ENCODE measurements around the gene MYCBP2.
"Not testable (repeated sequence)": the region's sequence is repeated elsewhere in the genome, so short reads cannot be mapped to it uniquely, and the experiment has no call there.

Gene MYCBP2

GRCh38 chr13:77298426-77298825 lies 28.5 kb downstream of the MYCBP2 start:
- no peak for DNase-seq

GRCh38 chr13:77291774-77292173 lies 35.1 kb downstream of the MYCBP2 start:
- DNase-seq: no peak

DNA sequence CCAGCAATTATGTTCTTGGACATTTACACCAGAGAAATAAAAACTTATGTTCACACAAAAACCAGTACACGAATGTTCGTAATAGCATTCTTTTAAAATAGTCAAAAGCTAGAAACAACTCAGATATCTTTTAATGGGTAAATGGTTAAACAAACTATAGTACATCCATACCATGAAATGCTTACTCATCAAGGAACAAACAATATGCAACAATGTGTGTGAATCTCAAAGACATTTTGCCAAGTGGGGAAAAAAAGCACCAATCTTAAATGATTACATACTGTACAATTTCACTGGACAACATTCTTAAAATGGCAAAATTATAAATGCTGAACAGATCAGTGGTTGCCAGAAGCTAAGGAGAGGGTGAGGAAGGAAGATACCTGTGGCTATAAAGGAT lies 36.6 kb downstream of the MYCBP2 start:
- DNase-seq: no peak

GRCh38 chr13:77289851-77290250 lies 37.0 kb downstream of the MYCBP2 start:
- DNase-seq: no peak

- DNase-seq: not testable (repeated sequence)
Observed at GRCh38 chr13:77285632-77286031, 41.3 kb downstream of the MYCBP2 start.

- DNase-seq: no peak
Observed at GRCh38 chr13:77285098-77285497, 41.8 kb downstream of the MYCBP2 start.

DNA sequence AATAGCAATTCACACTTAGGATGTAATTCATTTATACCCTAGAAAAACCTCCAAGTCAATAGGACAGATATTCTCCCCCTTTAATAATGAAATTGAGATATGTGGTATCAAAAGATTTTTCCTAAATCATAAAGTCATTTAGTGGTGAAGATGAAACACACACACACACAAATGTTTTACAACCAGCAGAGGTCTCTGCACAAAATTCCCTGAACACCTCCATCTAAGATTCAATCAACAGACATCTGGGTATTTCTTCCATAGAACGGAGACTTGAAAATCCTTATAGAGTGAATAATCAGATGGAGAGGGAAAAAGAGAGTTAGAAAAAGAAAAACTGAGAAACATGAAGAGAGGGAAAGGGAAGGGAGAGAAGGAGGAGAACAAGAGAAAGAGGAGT lies 52.8 kb downstream of the MYCBP2 start:
- no peak for DNase-seq

DNA sequence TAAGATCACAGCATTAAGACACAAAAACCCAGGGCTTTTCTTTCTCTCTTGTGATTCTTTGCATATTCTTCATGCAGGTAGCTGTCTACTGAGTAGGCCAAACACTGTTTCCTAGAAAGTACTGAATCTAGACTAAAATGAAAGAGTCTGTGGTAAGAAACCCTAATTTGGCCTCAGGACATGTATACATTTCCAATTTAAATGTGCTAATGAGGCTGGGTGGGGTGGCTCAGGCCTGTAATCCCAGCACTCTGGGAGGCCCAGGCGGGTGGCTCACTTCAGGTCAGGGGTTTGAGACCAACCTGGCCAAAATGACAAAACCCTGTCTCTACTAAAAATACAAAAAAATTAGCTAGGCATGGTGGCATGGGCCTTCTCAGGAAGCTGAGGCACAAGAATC lies 57.8 kb downstream of the MYCBP2 start:
- DNase-seq: no peak

DNA sequence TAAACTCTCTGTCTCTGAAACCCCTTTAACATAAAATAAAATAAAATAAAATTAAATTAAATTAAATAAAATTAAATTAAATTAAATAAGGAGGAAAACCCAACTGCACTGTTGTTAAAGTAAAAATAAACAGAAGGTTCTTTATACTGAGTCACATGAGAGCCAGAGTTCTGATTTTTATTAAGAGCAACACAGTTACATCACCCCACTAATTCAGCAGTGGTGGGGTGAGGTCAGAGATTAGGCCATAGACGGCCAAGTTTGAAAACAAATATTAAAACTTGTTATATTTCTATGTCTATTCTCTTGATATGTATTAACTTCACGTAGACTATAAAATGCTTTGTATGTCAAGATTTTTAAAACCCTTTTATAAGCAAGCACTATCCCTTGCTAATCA lies 59.5 kb downstream of the MYCBP2 start:
- DNase-seq: no peak

GRCh38 chr13:77265336-77265735 lies 61.6 kb downstream of the MYCBP2 start:
- DNase-seq: no peak

DNA sequence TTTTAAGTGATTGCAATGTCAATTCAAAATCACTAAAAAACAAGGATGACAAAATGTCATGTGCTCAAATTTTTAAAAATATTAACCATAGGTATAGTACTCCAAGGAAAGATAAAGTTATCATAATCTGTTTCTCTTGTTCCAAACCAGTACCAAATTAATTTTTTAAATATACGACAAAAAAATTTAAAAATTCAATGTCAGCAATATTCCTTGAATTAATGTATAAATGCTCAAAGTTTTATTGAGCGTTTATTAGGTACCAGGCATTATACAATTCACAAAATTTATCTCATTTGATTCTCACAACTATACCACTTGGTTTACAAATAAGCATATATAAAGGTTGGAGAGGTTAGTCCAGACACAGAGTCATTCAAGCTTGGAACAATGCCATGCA lies 64.7 kb downstream of the MYCBP2 start:
- DNase-seq: no peak

GRCh38 chr13:77250975-77251374 lies 75.9 kb downstream of the MYCBP2 start:
- DNase-seq: no peak

GRCh38 chr13:77245224-77245623 lies 81.7 kb downstream of the MYCBP2 start:
- DNase-seq: not testable (repeated sequence)

DNA sequence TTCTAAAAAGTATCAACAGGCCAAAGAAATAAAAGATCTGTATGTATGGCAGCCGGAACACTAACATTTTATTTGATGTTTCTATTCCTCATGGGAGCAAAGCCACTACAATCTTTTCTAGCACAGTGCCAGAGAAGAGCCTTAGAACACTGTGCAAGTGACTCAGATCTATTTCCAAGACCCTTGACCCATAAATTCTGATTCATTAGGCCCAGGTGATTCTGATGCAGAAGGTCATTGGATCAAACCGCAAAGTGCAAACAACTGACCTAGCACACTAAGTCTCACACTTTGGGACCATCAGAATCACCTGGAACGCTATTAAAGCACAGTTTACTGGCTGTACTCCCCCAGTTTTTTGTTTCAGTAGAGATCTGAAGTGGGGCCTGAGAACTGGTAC lies 87.6 kb downstream of the MYCBP2 start:
- no peak for DNase-seq

GRCh38 chr13:77235456-77236022 lies 91.4 kb downstream of the MYCBP2 start:
- DNase-seq: no peak

GRCh38 chr13:77233159-77233558 lies 93.7 kb downstream of the MYCBP2 start:
- DNase-seq: no peak

GRCh38 chr13:77230560-77230959 lies 96.3 kb downstream of the MYCBP2 start:
- no peak for DNase-seq

DNA sequence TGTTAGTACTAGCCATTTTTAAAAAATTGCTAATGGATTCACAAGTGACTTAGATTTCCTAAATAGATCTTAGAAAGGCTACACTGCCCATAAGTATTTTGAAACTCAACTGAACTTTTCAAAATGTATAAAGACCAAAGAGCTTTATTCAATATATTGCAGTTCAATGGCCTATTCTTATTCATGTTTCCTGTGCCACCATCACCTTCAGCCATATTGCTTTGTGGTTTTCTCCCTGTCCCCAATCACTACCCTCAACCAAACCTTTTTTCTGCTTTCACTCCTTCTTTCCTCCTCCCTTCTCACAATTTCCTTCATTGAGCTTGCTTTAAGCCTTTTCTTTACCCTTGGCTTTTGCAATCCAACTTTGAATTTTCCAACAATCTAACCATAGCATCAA lies 100.9 kb downstream of the MYCBP2 start:
- no peak for DNase-seq

- DNase-seq: no peak
Observed at GRCh38 chr13:77222909-77223308, 104.0 kb downstream of the MYCBP2 start.

- no peak for DNase-seq
Observed at GRCh38 chr13:77222000-77222690, 104.7 kb downstream of the MYCBP2 start.

GRCh38 chr13:77219401-77219800 lies 107.5 kb downstream of the MYCBP2 start:
- DNase-seq: no peak

DNA sequence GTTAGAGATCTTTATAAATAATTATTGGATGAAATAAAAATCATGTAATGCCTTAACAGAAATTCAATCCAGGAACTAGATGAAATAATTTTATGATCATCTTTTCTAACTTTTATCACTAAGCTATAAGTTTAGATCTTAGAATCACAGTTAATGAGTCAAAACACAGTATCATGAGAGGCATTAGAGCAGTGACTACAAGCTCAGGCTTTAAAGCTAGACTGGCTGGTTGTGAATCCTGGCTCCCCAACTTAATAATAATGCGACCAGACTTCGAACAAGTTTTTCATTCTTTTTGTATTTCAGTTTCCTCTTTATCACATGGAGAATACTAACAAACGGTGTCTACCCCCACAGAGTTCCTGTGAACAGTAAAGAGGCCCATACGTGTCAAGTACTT lies 108.6 kb downstream of the MYCBP2 start:
- DNase-seq: no peak

DNA sequence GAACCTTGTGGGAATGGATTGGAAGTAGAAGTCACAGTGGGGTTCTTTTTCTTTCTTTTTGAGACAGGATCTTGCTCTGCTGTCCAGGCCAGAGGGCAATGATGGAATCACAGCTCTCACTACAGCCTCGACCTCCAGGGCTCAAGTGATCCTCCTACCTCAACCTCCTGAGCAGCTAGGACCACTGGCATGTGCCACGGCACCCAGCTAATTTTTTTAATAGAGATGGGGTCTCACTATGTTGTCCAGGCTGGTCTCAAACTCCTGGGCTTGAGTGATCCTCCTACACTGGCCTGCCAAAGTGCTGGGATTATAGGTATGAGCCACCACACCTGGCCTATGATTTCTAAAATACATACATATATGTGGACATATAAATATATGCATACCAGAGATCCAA lies 111.4 kb downstream of the MYCBP2 start:
- DNase-seq: no peak

DNA sequence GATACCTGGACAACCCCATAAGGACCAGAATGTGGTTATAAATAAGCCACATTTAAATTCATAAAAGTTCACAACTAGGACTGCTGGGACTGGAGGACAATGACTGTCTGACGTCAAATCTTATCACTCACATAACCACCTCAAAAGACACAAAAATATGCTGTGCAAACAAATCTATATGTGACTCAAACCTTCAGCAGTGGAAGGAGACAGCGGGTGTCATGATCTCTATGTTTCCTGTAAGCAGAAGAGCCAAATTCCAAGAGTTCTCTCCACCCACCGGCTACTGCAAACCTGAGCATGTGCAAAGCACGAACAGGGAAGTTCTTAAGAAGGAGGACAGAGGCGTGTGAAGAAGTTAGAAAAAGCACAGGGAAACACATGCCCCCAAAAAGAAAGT lies 113.2 kb downstream of the MYCBP2 start:
- no peak for DNase-seq

DNA sequence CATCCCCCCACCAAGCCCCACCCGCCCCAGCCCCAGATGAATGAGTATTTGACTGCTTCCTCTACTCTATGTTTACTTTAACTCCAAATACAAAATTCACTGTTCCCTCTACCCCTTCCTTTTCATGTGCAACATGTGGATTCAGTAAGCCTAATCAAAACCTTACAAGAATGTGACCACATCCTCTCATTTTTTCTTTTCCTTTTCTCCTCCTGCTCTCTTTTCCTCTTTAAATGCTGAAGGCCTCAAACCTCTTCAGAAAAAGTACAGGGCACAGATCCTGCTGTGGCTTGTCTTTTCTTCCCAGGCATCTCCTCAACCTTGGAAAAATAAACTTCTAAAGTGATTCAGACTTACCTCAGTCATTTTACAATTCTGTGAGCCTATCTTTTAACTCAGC lies 119.0 kb downstream of the MYCBP2 start:
- no peak for DNase-seq

Measured in right forelimb (tissue), 1 donor.